Activated CD4-positive, alpha-beta T cell treated with anti-CD3 and anti-CD28 coated beads for 36 hours (primary cell): Measurements from ENCODE around the gene XPO6. TPM values are rescaled to one million over a fixed set of nuclear protein-coding genes. Genes with fewer than 3 reads are reported as not detected.

ENCODE experiments used
- ATAC-seq: fragments of 200-7000 bp; cut with Tn5 transposase; one replicate; pipeline ENCODE4 v1.10.0; 2021; ENCODE audit warnings: mild to moderate bottlenecking, moderate library complexity
- CTCF ChIA-PET: fragments of 350-600 bp; sonication (Branson Sonifier 250); formaldehyde crosslinking; loops from one replicate; lab custom pipeline; 2021; ENCODE audit warnings: antibody characterized with exemption; lab: Charles Lee
- POLR2A ChIA-PET: fragments of 350-600 bp; sonication (Branson Sonifier 250); formaldehyde crosslinking; loops from one replicate; lab custom pipeline; 2021; ENCODE audit warnings: antibody characterized with exemption, inconsistent platforms; lab: Charles Lee
- DNase-seq: peaks from one replicate; pipeline ENCODE4 v3.0.0-alpha.2; 2020
- H3K27ac Mint-ChIP-seq: one replicate; pipeline ENCODE4 v1.8.0; 2021; ENCODE audit warnings: mixed read lengths
- H3K27me3 Mint-ChIP-seq: one replicate; pipeline ENCODE4 v1.8.0; 2021; ENCODE audit warnings: mixed read lengths
- H3K36me3 Mint-ChIP-seq: one replicate; pipeline ENCODE4 v1.8.0; 2021; ENCODE audit warnings: low read depth, mixed read lengths
- H3K4me1 Mint-ChIP-seq: one replicate; pipeline ENCODE4 v1.8.0; 2021; ENCODE audit warnings: mixed read lengths
- H3K4me3 Mint-ChIP-seq: one replicate; pipeline ENCODE4 v1.8.0; 2021; ENCODE audit warnings: mild to moderate bottlenecking, moderate library complexity, mixed read lengths
- H3K9me3 Mint-ChIP-seq: one replicate; pipeline ENCODE4 v1.8.0; 2021; ENCODE audit warnings: low read depth, mixed read lengths
- intact Hi-C, 2 experiments: fragments of 100-400 bp; cut with DNase I in 1 of 2; cut with micrococcal nuclease in 1 of 2; formaldehyde crosslinking; loops; one replicate each; pipeline versions ENCODE4 v1.14.2 to v1.15.1; 2022 to 2024; cut with DNase I, micrococcal nuclease
- total RNA-seq, 2 experiments: library from RNA; stranded (reverse); gene quantifications; one replicate each; pipeline ENCODE4 v1.2.3, GENCODE V29; 2021

XPO6 gene
- total RNA-seq, 2 experiments from 2014 or later, result 241 to 368 TPM

GRCh38 chr16:28104404-28104803 is 107.4 kb downstream of the XPO6 start:
- Mint-ChIP-seq H3K27me3 (no peaks in the 10 kb centered on the region), H3K4me3 (no peak overlapping the region), H3K4me1 (no peaks in the 10 kb centered on the region), H3K9me3 (no peaks in the 10 kb centered on the region), H3K36me3 (peaks cover 81% of the 10 kb centered on the region), H3K27ac (no peak overlapping the region)
- ChIA-PET POLR2A (interaction anchor here (0.6 kb wide), 1 partner anchor 64 kb away, joined by 5 read pairs; no protein-coding TSS in a partner anchor), CTCF (no interaction called here)
- ATAC-seq (no peak), DNase-seq (no peak)
- intact Hi-C loops, result no loop called here

GRCh38 chr16:28103516-28104170 is 108.1 kb downstream of the XPO6 start:
- Mint-ChIP-seq H3K27ac (no peak overlapping the region), H3K27me3 (no peaks in the 10 kb centered on the region), H3K4me1 (no peaks in the 10 kb centered on the region), H3K4me3 (no peak overlapping the region), H3K36me3 (peaks cover 83% of the 10 kb centered on the region), H3K9me3 (no peaks in the 10 kb centered on the region)
- CTCF ChIA-PET, result interaction anchor here (1.8 kb wide), 1 partner anchor 114 kb away, joined by 8 read pairs; no protein-coding TSS in a partner anchor
- intact Hi-C loops, result no loop called here
- POLR2A ChIA-PET, result no interaction called here
- DNase-seq (no peak), ATAC-seq (no peak)

- no peaks in the 10 kb centered on the region for H3K9me3 Mint-ChIP-seq
- peaks cover 72% of the 10 kb centered on the region for H3K36me3 Mint-ChIP-seq
- H3K4me3 Mint-ChIP-seq, result no peak overlapping the region
- ATAC-seq, result no peak
- ChIA-PET POLR2A (no interaction called here), CTCF (interaction anchor here (1.8 kb wide), 1 partner anchor 116 kb away, joined by 8 read pairs; no protein-coding TSS in a partner anchor)
- H3K4me1 Mint-ChIP-seq, result no peaks in the 10 kb centered on the region
- H3K27me3 Mint-ChIP-seq, result no peaks in the 10 kb centered on the region
- no peak for DNase-seq
- intact Hi-C loops, result no loop called here
- no peak overlapping the region for H3K27ac Mint-ChIP-seq
Measured at GRCh38 chr16:28101533-28101890, 110.3 kb downstream of the XPO6 start.

GRCh38 chr16:28100810-28101532 is 110.8 kb downstream of the XPO6 start:
- DNase-seq (no peak), ATAC-seq (no peak)
- no peak overlapping the region for H3K4me3 Mint-ChIP-seq
- no peak overlapping the region for H3K27ac Mint-ChIP-seq
- H3K36me3 Mint-ChIP-seq, result peaks cover 68% of the 10 kb centered on the region
- H3K9me3 Mint-ChIP-seq, result no peaks in the 10 kb centered on the region
- POLR2A ChIA-PET, result no interaction called here
- H3K4me1 Mint-ChIP-seq, result no peaks in the 10 kb centered on the region
- intact Hi-C loops, result no loop called here
- H3K27me3 Mint-ChIP-seq, result no peaks in the 10 kb centered on the region
- CTCF ChIA-PET, result interaction anchor here (0.6 kb wide), 1 partner anchor 87 kb away, joined by 3 read pairs; no protein-coding TSS in a partner anchor

GRCh38 chr16:28098959-28099945 is 112.5 kb downstream of the XPO6 start:
- Mint-ChIP-seq H3K4me3 (no peak overlapping the region), H3K4me1 (no peaks in the 10 kb centered on the region), H3K9me3 (no peaks in the 10 kb centered on the region), H3K36me3 (peaks cover 56% of the 10 kb centered on the region), H3K27ac (no peak overlapping the region), H3K27me3 (no peaks in the 10 kb centered on the region)
- no peak for ATAC-seq
- CTCF ChIA-PET, result interaction anchor here (0.6 to 1.3 kb wide), 2 partner anchors 119 to 188 kb away, joined by 3 read pairs; no protein-coding TSS in a partner anchor
- POLR2A ChIA-PET, result interaction anchor here (0.6 kb wide), 1 partner anchor 330 kb away, joined by 3 read pairs; no protein-coding TSS in a partner anchor
- intact Hi-C loops, result loop anchor here in 1 of 2 experiments (1.0 kb wide), 1 partner anchor 22 kb away; no protein-coding TSS in a partner anchor
- no peak for DNase-seq

- no peak for ATAC-seq
- H3K4me1 Mint-ChIP-seq, result no peaks in the 10 kb centered on the region
- H3K4me3 Mint-ChIP-seq, result no peak overlapping the region
- intact Hi-C loops, result no loop called here
- CTCF ChIA-PET, result interaction anchor here (1.3 kb wide), 1 partner anchor 120 kb away, joined by 3 read pairs; no protein-coding TSS in a partner anchor
- POLR2A ChIA-PET, result no interaction called here
- H3K9me3 Mint-ChIP-seq, result no peaks in the 10 kb centered on the region
- peaks cover 47% of the 10 kb centered on the region for H3K36me3 Mint-ChIP-seq
- H3K27ac Mint-ChIP-seq, result no peak overlapping the region
- H3K27me3 Mint-ChIP-seq, result no peaks in the 10 kb centered on the region
- DNase-seq, result no peak
Measured at GRCh38 chr16:28098171-28098958, 113.4 kb downstream of the XPO6 start.

GRCh38 chr16:28096983-28097899 is 114.5 kb downstream of the XPO6 start:
- no peaks in the 10 kb centered on the region for H3K4me1 Mint-ChIP-seq
- no peak overlapping the region for H3K27ac Mint-ChIP-seq
- ATAC-seq (peak; percentile 12), DNase-seq (no peak)
- H3K9me3 Mint-ChIP-seq, result no peaks in the 10 kb centered on the region
- no peak overlapping the region for H3K4me3 Mint-ChIP-seq
- CTCF ChIA-PET, result interaction anchor here (1.3 kb wide), 1 partner anchor 121 kb away, joined by 3 read pairs; no protein-coding TSS in a partner anchor
- H3K27me3 Mint-ChIP-seq, result no peaks in the 10 kb centered on the region
- intact Hi-C loops, result no loop called here
- H3K36me3 Mint-ChIP-seq, result peaks cover 37% of the 10 kb centered on the region
- POLR2A ChIA-PET, result no interaction called here

GRCh38 chr16:28093385-28093725 is 118.4 kb downstream of the XPO6 start:
- no peak for ATAC-seq
- H3K4me3 Mint-ChIP-seq, result no peak overlapping the region
- no peaks in the 10 kb centered on the region for H3K4me1 Mint-ChIP-seq
- CTCF ChIA-PET, result interaction anchor here (0.5 to 0.6 kb wide), 2 partner anchors 9 to 21 kb away, joined by 3 read pairs; no protein-coding TSS in a partner anchor
- H3K36me3 Mint-ChIP-seq, result peaks cover 9% of the 10 kb centered on the region
- POLR2A ChIA-PET, result no interaction called here
- no peak overlapping the region for H3K27ac Mint-ChIP-seq
- DNase-seq, result no peak
- no peaks in the 10 kb centered on the region for H3K9me3 Mint-ChIP-seq
- intact Hi-C loops, result no loop called here
- no peaks in the 10 kb centered on the region for H3K27me3 Mint-ChIP-seq

- no peak overlapping the region for H3K27ac Mint-ChIP-seq
- intact Hi-C loops, result no loop called here
- H3K9me3 Mint-ChIP-seq, result no peaks in the 10 kb centered on the region
- H3K4me1 Mint-ChIP-seq, result no peaks in the 10 kb centered on the region
- H3K27me3 Mint-ChIP-seq, result no peaks in the 10 kb centered on the region
- ChIA-PET CTCF (interaction anchor here (0.5 to 0.6 kb wide), 2 partner anchors 10 to 20 kb away, joined by 3 read pairs; no protein-coding TSS in a partner anchor), POLR2A (no interaction called here)
- no peak overlapping the region for H3K4me3 Mint-ChIP-seq
- peaks cover 4% of the 10 kb centered on the region for H3K36me3 Mint-ChIP-seq
- ATAC-seq (no peak), DNase-seq (no peak)
Measured at GRCh38 chr16:28092721-28093384, 118.9 kb downstream of the XPO6 start.
